ENCODE results near the gene EPS8L3. TPM values are rescaled to one million over a fixed set of nuclear protein-coding genes. Genes with fewer than 3 reads are reported as not detected.
"Not testable (repeated sequence)": the region's sequence is repeated elsewhere in the genome, so short reads cannot be mapped to it uniquely, and the experiment has no call there.

EPS8L3 gene
- total RNA-seq, 2 experiments from 2014 or later, result not detected

DNA sequence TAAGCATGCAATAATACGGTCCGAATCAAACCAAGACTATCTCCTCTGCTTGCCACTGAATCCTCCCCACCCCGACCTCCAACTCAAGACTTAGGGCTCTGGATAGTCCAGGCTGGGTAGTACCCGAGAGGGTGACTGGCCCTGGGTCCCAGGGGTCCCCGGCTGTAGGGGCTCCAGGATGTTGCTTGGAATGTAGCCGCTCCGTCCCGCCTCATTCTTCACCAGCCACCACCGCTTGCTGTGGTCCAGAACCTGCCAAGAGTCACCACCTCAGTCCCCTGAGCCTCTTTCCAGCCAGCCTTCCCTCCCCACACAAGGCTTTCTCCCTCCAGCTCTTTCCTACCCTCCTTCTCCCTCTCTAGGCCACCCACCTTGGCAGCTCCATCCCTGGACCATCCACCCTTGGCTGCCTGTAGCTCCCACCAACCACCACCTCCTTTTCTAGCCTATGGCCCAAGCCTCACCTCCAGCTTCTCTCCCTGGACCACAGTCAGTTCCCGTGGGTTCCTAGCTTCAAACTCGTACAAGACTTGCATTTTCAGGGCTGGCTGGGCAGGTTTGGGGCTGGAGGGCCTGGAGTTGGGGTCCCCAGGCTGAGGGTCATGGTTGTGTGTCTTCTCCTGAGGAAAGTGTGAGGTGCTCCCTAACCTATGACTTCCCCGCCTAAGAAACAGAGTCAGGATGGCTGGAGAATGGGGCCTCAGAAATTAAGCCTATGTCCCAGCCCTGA, 12.0 kb downstream of the EPS8L3 start:
- H3K27ac Mint-ChIP-seq, result no peak overlapping the region
- ATAC-seq (no peak), DNase-seq (no peak)
- H3K4me1 Mint-ChIP-seq (ENCODE audit: low read depth), result no peaks in the 10 kb centered on the region
- no peak overlapping the region for H3K4me3 Mint-ChIP-seq
- no peak for TF ChIP-seq CTCF (IDR thresholded peaks at IDR 0.05)
- intact Hi-C loops (cut with micrococcal nuclease), result no loop called here
- no peaks in the 10 kb centered on the region for H3K9me3 Mint-ChIP-seq
- H3K27me3 Mint-ChIP-seq, result peaks cover 10% of the 10 kb centered on the region
- ChIA-PET POLR2A (no interaction called here), CTCF (no interaction called here)
- no peaks in the 10 kb centered on the region for H3K36me3 Mint-ChIP-seq (ENCODE audit: low read depth)

DNA sequence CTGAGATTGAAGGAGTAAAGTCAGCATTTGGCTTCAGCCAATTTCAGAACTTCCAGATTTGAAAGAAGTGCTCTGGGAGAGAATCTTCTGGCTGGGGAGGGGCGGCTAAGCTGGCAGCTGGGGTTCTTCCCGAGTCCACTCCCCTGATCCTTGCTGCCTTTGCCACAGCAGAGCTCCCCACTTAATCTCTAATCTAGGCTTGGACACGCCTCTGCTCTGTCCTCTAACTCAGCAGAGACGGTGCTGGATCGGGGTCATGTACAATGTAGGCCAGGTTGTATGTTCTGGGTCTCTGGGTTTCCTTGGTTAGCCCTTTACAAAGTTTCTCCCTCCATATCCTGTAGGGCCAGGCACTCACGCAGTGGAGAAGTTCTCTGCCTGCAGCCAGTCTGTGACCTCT, 12.8 kb downstream of the EPS8L3 start:
- no peak for TF ChIP-seq CTCF (IDR thresholded peaks at IDR 0.05)
- DNase-seq (no peak), ATAC-seq (no peak)
- H3K4me1 Mint-ChIP-seq (ENCODE audit: low read depth), result no peaks in the 10 kb centered on the region
- ChIA-PET POLR2A (interaction anchor here (1.2 kb wide), 1 partner anchor 11 kb away, joined by 3 read pairs; no protein-coding TSS in a partner anchor), CTCF (interaction anchor here (1.4 kb wide), 1 partner anchor 115 kb away, joined by 3 read pairs; no protein-coding TSS in a partner anchor)
- H3K36me3 Mint-ChIP-seq (ENCODE audit: low read depth), result no peaks in the 10 kb centered on the region
- no peak overlapping the region for H3K27ac Mint-ChIP-seq
- peaks cover 12% of the 10 kb centered on the region for H3K27me3 Mint-ChIP-seq
- intact Hi-C loops (cut with micrococcal nuclease), result no loop called here
- no peaks in the 10 kb centered on the region for H3K9me3 Mint-ChIP-seq
- H3K4me3 Mint-ChIP-seq, result no peak overlapping the region

DNA sequence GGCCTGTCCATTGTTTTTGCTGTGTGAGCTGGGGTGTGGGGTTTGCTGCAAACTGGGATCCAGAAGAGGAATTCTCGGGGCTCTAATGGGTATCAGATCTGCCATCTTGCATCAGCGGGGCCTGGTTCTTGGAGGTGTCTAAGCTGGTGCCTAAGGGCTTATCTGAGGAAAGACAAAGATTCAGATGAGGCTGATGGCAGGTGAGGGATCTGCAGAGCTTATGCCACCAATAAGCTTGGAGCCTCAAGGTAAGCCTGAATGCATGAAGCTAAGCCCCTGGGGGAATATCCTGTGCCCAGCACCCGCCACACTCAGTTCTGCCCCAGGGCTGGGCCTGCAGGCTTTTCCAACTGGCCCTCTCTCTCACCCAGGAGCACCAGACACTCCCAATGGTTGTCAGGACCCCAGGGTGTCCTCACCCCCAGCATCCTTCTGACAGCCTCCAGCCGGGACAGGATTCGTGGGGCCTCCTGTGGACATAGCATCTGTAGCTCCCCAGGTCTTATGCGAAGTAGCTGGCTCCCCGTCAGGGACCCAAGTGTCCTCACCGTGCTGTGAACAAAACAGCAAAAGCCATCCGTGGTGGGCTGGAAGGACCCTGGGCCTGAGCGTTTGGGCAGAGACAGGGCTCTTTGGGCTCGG, 13.4 kb downstream of the EPS8L3 start:
- Mint-ChIP-seq H3K27ac (no peak overlapping the region), H3K9me3 (no peaks in the 10 kb centered on the region), H3K36me3 (ENCODE audit: low read depth) (no peaks in the 10 kb centered on the region), H3K27me3 (peaks cover 12% of the 10 kb centered on the region), H3K4me1 (ENCODE audit: low read depth) (no peaks in the 10 kb centered on the region), H3K4me3 (no peak overlapping the region)
- intact Hi-C loops (cut with micrococcal nuclease), result no loop called here
- CTCF ChIA-PET, result interaction anchor here (0.7 to 2.0 kb wide), 5 partner anchors 23 to 234 kb away, joined by 3 to 13 read pairs (median 3); partner anchors contain the start of gene AHCYL1
- no peak for ATAC-seq
- POLR2A ChIA-PET, result interaction anchor here (1.2 kb wide), 1 partner anchor 11 kb away, joined by 3 read pairs; no protein-coding TSS in a partner anchor
- TF ChIP-seq CTCF (IDR thresholded peaks at IDR 0.05), result no peak
- no peak for DNase-seq

- TF ChIP-seq CTCF (IDR thresholded peaks at IDR 0.05), result no peak
- Mint-ChIP-seq H3K27me3 (peaks cover 12% of the 10 kb centered on the region), H3K27ac (no peak overlapping the region), H3K36me3 (ENCODE audit: low read depth) (no peaks in the 10 kb centered on the region), H3K4me1 (ENCODE audit: low read depth) (no peaks in the 10 kb centered on the region), H3K9me3 (no peaks in the 10 kb centered on the region), H3K4me3 (no peak overlapping the region)
- ChIA-PET POLR2A (no interaction called here), CTCF (interaction anchor here (0.7 to 2.0 kb wide), 6 partner anchors 22 to 235 kb away, joined by 3 to 13 read pairs (median 3); partner anchors contain the start of gene AHCYL1)
- no peak for ATAC-seq
- intact Hi-C loops (cut with micrococcal nuclease), result no loop called here
- no peak for DNase-seq
Observed at GRCh38 chr1:109749221-109749620, 14.5 kb downstream of the EPS8L3 start.

- H3K4me3 Mint-ChIP-seq; H3K4me1 Mint-ChIP-seq (ENCODE audit: low read depth); H3K9me3 Mint-ChIP-seq; POLR2A ChIA-PET; intact Hi-C loops (cut with micrococcal nuclease); CTCF ChIA-PET; ATAC-seq; H3K36me3 Mint-ChIP-seq (ENCODE audit: low read depth); H3K27ac Mint-ChIP-seq; DNase-seq: not testable (repeated sequence)
- H3K27me3 Mint-ChIP-seq, result peaks cover 12% of the 10 kb centered on the region
Observed at GRCh38 chr1:109748311-109748710, 15.4 kb downstream of the EPS8L3 start.

All from activated CD8-positive, alpha-beta T cell treated with anti-CD3 and anti-CD28 coated beads for 36 hours (primary cell).